ENCODE data around the gene ZDHHC8.

DNA sequence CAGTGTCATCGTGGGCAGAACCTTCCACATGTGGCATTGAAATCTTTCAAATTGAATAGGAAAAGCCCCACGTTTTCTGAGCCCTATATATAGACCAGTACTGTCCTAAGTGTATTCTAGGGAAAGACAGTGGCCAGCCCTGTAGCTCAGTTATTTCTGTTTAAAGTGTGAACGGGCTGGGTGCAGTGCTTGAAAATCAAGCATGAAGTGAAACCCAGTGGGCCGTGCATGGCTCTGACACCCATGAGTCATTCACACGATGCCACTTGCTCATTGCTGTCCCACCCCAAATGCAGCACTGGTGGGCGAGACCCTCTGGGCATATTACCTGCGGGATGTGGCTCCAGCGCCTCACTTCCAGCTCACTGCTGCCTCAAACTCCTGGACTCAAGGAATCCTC, 49.0 kb downstream of the ZDHHC8 start:
- TF ChIP-seq POLR2A (IDR thresholded peaks at IDR 0.05; ENCODE audit: borderline replicate concordance, extremely low read depth, insufficient read depth, insufficient read length), result no peak
- no peak for TF ChIP-seq ZNF274 (IDR thresholded peaks at IDR 0.05; ENCODE audit: low read depth, low read length)
- TF ChIP-seq CTCF (IDR thresholded peaks at IDR 0.05 in 2 of 3, conservative IDR thresholded peaks at IDR 0.05 in 1 of 3; ENCODE audit: borderline replicate concordance in 1 of 3, insufficient read depth in 1 of 3, low read depth in 2 of 3, low read length in 2 of 3), result no peak
- no peak for TF ChIP-seq ZFX (IDR thresholded peaks at IDR 0.05)
- TF ChIP-seq EZH2phosphoT487 (IDR thresholded peaks at IDR 0.05; ENCODE audit: borderline replicate concordance), result no peak
- TF ChIP-seq FOSL1 (IDR thresholded peaks at IDR 0.05; ENCODE audit: low read depth), result no peak

Data from HCT116 (cell line).